HG02642 (cell line): Measurements from ENCODE around the gene TEX48.

Experiments
- ATAC-seq: cut with Tn5 transposase; IDR thresholded peaks from one replicate; pipeline ENCODE4 v1.9.1; 2021; ENCODE audit warnings: mild to moderate bottlenecking; ENCODE audit not compliant: unreplicated experiment, poor library complexity

Gene TEX48

DNA sequence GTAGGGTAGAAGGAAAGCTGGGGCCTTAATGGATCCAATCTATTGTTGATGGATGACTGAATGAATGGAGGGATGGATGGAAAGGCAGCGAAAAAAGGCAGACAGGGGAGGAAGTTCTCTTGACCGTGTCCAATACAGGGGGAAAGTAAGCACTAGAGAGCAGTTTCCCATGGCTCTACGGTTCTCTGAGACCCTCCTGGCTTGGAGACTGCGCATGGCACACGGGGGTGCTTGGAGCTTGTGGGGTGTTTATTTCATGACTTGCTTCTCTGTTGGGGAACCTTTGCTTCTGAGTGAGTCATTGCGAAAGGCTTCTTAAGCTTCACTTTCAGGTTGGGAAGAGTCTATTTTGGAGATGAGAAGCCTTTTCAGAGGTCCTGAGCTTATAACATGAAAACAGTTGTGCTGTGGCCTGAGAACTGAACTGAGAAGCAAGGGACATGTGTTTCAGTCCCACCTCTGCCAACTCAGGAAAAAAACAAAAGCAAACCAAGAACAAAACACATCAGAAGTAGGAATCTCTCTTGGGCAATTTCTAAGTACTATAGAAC, 12.8 kb upstream of the TEX48 start:
- peak; percentile 38 for ATAC-seq

DNA sequence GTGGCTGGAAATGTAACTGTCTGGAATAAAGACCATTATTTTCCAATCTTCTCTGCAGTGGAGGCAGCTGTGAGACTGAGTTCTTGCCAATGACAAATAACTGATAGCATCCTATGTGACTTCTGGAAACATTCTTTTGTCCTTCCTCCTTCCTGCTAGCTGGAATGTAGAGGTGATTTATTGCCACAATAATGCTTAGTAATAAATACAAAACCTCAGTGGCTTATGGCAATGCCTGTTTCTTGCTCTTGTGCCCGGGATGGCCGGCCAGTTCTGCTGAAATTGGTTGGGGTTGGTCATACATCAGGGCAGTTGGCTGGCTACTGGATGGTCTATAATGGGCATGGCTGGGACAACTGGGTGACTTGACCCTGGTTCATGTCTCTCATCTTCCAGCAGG, 12.2 kb upstream of the TEX48 start:
- ATAC-seq, result no peak

DNA sequence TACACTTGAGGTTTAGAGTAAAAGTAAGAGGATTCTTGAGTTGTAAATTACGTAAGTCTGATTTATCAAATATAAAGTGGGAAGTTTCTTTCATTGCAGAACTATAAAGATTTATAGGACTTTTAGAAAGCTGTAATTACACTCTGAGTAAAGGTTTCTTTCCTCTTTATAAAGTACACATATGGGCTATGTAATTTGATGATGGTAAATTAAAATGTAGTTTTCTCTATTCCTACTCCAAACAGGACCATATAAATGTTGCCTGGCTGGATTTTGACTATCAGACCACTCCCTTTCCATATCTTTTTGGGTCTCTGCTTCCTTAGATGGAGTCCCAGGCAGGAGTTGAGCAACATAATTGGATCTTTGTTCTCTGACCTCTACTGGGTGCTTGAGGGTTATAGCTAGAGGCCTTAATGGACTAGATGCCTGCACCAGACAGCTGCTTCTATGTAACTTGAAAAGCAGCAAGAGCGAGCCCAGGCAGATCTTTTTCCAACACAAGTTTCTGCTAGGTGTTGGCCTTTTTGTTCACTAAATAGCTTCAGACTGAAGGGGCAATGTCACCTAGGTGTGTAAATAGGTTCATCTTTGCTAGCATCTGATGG, 11.4 kb upstream of the TEX48 start:
- ATAC-seq, result no peak

DNA sequence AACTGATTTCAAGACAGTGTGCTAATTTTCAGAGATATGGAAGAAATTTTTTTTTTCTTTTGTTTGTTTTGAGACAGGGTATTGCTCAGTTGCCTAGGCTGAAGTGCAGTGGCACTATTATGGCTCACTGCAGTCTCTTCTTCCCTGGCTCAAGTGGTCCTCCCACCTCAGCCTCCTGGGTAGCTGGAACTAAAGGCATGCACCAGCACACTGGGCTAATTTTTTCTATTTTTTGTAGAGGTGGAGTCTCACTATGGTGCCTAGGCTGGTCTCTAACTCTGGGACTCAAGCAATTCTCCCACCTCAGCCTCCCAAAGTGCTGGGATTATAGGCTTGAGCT, 9.9 kb upstream of the TEX48 start:
- ATAC-seq, result no peak

DNA sequence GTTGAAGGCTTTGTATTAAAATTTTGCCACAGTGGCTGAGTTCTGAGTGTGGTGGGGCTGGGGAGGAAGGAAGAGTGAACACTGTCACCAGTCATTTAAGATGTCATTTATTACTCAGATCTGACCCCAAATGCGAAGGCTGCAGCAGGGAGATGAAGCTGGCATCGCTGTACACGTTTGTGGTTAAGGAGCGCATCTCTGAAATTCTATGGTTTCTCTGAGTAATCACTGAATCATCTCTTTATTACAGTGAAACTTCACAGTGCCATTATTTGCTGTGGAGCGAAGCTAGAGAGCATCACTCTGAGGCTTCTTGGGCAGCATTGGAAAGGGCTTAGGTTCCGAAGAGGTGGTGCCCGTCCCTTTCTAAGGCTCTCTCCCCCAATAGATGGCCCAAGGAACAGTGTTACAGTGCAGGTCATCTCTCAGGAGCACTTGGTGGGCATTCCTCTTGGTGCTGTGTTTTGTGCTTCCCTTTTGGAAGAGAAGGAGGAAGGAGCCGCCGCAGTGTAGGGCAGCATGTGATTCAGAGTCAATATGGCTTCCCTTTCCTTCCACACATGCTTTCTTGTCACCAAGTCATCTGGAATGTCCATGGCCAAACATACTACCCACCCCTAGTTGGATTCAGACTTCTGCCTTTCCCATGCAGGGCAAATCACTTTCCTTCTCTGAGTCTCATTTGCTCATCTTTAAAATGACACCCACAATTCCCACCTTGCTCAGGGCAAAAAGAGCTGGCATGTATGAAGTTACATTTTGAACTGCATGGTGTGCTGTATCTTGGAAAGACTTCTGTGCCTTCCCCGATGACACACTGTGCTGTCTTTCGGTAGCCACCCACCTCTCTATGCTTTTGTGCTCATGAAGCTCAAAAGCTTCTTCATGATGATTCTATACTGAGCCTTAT, 9.3 kb upstream of the TEX48 start:
- peak; percentile 79 for ATAC-seq

DNA sequence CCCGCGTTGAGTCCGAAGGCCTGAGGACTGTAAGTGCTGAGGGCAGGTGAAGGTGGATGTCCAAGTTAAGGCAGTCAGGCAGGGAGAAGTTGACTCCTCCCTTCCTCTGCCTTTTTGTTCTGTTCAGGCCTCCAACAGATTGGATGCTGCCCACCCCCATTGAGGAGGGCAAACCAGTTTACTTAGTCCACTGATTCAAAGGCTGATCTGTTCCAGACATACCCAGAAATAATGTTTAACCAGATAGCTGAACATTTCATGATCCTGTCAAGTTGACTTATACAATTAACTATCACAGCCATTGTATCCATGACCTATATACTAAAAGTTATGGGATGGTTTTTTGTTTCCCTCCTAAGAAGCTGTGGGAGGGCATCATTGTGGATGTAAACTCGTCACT, 8.3 kb upstream of the TEX48 start:
- no peak for ATAC-seq

DNA sequence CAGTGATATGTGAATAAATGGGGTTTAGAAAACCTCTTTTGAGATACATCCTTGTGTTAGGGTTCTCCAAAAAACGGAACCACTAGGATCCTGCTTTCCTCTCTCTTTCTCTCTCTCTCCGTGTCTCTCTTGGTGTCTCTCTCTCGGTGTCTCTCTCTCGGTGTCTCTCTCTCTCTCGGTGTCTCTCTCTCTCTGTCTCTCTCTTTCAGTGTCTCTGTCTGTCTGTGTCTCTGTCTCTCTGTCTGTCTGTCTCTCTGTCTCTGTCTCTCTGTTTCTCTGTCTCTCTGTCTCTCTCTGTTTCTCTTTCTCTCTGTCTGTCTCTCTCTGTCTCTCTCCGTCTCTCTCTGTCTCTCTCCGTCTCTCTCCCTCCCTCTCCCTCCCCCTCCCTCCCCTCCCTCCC, 7.8 kb upstream of the TEX48 start:
- no peak for ATAC-seq

DNA sequence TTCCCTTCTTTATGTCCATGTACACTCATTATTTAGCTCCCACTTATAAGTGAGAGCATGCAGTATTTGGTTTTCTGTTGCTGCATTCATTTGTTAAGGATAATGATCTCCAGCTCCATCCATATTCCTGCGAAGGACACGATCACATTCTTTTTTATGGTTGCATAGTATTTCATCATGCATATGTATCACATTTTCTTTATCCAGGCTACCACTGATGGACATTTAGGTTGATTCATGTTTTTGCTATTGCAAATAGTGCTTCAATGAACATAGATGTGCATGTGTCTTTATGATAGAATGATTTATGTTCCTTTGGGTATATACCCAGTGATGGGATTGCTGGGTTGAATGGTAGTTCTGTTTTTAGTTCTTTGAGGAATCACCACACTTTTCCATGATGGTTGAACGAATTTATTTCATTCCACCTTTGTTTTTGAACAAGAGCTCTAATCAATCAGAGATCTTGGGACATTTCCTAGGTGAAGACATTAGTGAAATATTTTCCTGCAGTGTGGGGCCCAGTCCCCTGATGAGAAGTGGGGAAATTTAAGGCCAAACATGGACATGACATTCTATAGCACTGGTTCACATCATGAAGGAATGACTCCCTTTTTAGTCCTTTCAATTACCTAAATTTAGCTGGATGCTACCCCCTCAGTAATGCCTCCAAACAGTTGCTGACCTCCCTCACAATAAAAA, 7.1 kb upstream of the TEX48 start:
- ATAC-seq, result no peak

DNA sequence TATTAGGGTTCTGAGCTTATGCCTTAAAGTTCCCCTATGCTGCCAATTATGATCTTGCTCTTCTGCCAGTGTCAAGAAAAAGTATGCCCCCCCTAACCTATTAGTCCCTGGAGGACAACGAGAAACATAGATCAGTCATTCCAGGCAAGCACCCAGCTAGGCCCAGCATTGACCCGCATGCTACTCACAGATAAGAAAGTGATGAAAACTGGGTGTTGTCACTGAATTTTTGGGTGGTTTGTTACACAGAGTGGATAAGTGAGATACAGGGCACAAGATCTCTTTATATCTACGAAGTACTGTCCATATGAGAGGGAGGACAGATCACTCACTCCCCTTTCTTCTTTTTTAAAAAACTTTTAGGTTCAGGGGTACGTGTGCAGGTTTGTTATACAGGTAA, 6.4 kb upstream of the TEX48 start:
- ATAC-seq, result no peak

DNA sequence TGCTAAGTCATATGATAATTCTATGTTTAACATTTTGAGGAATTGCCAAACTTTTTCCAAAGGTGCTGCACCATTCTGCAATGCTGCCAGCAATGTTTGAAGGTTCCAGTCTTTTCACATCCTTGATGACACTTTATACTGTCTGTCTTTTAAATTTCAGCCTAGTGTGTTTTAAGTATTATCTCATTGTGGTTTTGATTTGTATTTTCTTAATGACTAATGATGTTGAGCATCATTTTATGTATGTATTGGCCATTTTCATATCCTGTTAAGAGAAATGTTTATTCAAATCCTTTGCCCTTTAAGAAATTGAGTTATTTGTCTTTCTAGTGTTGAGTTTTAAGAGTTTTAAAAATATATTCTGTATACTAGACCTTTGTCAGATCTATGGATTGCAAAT, 5.0 kb upstream of the TEX48 start:
- ATAC-seq, result no peak

DNA sequence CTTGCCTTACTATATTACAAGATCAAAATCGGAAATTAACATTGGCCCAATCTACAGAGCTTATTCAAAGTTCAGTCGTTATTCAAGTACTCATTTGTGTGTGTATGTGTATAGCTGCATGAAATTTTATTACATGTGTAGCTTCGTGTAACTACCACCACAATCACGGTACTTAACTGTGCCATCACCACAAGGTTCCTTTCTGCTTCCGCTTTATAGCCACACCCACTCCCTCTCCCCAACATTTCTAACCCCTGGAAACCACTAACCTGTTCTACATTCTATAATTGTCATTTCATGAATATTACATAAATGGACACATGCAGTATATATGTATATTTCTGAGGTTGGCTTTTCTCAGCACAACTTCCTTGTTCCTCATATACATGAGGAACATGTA, 4.0 kb upstream of the TEX48 start:
- no peak for ATAC-seq

DNA sequence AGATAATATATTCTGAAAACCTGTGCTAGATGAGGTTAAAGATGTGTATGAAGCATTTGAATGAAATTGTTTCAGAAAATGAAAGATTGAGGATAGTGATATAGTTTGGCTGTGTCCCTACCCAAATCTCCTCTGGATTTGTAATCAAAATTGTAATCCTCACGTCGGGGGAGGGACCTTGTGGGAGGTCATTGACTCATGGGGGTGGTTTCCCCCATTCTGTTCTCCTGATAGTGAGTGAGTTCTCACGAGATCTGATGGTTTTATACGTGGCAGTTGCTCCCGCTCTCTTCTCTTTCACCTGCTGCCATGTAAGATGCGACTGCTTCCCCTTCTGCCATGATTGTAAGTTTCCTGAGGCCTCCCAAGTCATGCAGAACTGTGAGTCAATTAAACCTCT, 2.0 kb upstream of the TEX48 start:
- ATAC-seq, result no peak

DNA sequence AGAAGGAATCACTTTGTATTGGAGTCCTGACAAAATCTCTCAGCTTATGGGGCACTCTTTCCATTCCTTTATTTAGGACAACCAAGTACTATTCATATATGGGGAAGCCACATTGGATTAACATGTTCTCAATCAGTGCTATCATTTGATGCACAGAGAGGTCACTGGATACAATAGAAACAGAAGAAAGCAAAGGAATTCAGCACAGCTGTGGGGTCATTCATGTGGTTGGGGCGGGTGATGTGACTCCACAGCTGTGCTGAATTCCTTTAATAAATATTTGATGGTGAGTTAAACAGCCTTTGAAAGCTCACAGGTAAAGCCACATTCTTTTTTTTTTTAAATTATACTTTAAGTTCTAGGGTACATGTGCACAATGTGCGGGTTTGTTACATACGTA, 854 bp upstream of the TEX48 start:
- ATAC-seq, result no peak

DNA sequence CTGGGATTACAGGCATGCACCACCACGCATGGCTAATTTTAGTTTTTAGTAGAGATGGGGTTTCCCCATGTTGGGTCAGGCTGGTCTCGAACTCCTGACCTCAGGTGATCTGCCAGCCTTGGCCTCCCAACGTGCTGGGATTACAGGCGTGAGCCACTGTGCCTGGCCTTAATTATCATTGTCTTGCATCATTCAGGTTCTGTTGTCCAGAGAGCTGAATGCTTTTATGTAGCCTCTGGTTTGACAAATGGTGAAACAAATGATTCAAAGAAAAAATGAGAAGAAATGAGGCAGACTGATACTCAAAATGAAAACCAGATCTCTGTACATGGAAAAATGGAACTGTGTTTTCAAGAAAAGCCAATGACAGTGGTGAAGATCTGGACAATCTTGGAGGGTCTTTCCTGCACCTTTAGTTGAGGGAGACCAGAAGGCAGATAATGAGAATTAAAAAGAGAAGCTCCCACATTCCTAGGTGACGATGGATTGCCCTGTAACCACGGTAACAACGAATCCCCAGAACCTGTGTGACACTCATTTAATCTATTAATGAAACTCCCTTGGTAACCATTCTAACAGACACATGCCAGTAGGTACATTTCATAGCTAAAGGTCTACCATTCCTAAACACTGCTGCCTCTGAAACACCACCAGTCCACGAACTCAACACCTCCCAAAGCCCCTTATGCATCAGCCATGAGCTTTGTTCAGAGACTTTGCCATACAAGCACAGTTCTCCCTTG, 1.6 kb downstream of the TEX48 start:
- ATAC-seq, result no peak

DNA sequence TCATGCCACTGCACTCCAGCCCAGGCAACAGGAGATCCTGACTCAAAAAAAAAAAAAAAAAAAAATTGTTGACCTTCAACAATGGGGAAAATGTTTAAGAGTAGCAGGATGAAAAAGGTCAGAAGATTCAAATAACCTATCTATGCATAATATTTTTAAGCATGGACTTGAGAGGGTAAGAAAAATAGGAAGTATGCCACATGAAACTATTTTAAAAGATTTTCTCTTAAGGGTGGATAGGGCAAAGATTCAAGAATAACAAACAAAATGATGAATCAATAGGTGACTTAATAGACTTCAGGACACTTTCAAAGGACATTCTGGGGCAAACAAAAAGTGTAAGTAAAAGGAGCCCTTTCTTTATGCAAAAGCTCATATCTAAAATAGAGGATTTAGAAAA, 3.2 kb downstream of the TEX48 start:
- ATAC-seq, result no peak

DNA sequence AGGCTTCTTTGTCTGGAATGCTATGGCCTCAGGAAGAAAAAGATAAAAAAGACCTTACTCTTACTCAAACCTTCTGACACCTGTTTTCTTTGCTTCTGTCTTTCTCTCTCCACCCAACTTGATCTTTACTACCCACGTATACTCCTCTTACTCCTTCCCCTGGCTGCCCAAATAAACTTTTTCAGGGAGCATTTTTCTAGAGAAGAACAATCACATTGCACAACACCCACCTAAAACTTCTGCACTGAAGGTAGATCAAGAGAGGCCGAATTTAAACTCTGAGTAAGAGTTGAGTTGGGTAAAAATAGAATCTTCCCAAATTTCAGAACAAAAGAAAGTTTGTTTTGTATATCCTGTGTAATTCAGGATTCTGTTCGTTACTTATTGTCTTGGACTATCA, 3.9 kb downstream of the TEX48 start:
- no peak for ATAC-seq

DNA sequence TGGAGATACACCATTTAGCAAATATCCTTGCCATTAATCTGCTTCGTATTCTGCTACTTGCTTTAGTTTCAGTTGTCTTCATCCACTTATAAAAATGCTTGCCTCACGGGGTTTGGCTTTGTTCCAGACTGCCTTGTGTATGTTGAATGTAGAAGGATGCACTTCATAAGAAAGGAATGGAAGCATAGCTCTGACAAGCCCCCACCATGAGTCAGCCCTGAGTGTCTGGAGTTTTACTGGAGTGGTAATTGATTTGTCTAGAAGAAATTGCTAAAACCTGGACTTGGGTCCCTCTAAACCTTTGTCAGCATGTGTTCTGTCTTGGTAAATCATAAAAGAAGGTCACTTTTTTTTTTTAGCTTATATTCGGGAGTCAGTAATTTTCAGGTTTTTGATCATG, 4.6 kb downstream of the TEX48 start:
- ATAC-seq, result no peak

DNA sequence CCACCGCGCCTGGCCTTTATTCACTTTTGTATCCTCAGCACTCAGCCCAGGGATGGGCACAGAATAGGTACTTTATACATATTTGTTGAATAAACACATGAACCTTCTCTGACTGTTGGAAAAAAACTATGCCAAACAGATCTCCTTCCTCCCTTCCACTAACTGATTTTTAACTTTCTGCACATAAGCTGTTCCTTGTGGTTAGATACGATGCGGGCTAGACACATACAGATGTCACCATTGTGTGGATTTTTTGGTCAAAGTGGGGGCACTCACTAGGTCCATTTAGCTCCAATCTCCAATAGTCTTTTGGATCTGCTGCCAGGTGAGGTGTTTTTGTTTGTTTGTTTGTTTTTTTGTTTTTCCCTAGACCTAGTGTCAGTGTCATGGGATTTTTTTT, 5.1 kb downstream of the TEX48 start:
- no peak for ATAC-seq

DNA sequence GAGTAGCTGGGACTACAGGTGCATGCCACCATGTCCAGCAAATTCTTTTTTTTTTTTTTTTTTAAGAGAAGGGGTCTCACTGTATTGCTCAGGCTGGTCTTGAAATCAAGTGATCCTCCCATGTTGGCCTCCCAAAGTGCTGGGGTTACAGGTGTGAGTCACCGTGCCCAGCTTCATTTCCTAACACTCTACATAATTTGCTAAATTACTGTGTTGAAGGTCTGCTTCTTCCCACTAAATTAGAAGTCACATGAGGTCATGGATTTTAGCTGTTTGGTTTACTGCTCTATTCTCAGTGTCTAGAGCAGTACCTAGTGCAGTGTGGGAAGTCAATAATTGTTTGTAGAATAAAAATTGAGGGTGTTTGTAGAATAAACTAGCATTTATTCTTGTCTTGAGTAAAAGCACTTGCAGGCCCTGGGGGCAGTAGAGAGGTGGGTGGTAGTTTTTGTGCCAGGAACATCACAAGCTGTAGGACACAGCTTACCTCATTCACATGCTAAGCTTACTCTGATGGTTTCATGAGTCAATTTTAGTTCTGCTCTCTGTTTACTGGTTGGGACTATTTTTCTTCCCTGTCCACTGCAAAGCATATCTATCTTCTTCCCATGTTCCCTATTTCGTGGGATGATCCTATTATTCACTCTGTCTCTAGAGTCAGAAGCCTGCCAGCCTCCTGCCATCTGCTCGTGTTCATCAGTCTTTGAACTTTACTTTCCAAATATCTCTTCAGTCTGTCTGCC, 7.0 kb downstream of the TEX48 start:
- no peak for ATAC-seq
